ENCODE measurements around the gene SORL1.

DNA sequence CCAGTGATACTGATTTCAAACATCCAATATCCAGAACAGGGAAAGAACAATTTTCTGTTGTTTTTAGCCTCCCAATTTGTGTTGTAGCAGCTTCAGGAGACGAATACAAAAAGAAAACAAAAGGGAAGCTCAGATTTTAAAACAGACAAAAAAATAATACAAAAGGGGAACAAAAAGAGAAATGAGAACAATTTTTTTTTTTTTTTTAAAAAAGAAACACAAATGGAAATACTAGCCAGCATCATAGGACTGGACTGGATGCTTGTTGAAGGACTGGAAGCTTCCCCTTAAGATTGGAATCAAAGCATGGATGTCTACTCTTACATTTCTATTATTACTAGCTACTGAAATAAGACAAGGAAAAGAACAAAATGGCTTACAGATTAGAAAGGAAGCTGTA is 46.5 kb upstream of the SORL1 start:
- TF ChIP-seq, protein P1, sequence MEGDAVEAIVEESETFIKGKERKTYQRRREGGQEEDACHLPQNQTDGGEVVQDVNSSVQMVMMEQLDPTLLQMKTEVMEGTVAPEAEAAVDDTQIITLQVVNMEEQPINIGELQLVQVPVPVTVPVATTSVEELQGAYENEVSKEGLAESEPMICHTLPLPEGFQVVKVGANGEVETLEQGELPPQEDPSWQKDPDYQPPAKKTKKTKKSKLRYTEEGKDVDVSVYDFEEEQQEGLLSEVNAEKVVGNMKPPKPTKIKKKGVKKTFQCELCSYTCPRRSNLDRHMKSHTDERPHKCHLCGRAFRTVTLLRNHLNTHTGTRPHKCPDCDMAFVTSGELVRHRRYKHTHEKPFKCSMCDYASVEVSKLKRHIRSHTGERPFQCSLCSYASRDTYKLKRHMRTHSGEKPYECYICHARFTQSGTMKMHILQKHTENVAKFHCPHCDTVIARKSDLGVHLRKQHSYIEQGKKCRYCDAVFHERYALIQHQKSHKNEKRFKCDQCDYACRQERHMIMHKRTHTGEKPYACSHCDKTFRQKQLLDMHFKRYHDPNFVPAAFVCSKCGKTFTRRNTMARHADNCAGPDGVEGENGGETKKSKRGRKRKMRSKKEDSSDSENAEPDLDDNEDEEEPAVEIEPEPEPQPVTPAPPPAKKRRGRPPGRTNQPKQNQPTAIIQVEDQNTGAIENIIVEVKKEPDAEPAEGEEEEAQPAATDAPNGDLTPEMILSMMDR (conservative IDR thresholded peaks at IDR 0.05), result no peak
- TF ChIP-seq EZH2 (IDR thresholded peaks at IDR 0.05; ENCODE audit: low read depth), result no peak
